Measurements from ENCODE around the gene C4orf36.

C4orf36 gene, protein sequence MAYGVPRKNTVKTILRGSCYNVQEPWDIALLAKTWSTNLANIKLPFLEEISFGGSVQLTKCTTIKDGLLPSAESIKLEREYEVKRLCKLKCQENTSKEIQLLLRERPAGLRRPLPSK

DNA sequence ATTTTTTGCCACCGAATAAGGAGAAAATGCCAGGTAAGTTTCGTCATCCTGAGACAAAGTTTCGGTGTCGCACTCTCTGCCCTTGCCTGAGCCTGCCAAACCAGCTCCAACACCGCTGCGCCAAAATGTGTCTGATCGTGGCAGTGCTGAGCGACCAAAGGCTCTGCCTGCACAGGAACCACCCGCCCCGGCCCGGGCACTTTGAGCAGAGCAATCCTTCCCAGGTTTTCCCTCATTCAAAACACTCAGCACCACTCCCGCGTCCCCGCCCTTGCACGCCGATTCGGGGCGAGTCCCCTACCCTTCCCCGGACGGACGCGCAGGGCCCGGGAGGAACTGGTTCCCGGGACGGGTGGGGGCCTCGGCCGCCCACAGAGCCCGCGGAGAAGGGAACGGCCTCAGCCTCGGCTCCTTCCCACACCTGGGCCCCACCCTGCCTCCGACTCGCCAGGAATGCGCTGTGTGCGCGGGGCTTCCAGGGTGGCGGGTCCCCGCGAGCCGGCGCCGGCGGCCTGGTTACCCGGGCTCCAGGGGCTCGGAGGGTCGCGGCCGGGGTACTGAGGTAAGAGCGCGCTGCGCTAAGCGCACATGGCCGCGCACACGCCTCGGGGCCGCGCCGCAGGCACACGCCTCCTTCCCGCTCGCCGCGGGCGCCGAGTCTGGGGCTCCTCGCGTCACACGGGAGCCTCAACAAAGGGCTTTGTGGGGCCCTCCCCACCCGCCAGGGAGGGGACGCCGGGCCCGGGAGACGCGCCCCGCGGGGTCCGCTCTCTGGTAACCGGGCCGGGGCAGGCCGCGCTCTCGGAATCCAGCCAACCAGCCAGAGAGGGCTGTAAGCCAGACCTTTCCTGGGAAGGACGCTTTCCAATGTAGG, at the start of gene C4orf36:
C4orf36 (minus strand) TSS at position 661 of the 874 bp plus-strand sequence. CDS start 902 bp downstream, outside the sequence.
- DNase-seq (ENCODE audit: low read depth in 2 of 3, low spot score in 2 of 3): peak in 1 of 3 experiments; percentile 20

DNA sequence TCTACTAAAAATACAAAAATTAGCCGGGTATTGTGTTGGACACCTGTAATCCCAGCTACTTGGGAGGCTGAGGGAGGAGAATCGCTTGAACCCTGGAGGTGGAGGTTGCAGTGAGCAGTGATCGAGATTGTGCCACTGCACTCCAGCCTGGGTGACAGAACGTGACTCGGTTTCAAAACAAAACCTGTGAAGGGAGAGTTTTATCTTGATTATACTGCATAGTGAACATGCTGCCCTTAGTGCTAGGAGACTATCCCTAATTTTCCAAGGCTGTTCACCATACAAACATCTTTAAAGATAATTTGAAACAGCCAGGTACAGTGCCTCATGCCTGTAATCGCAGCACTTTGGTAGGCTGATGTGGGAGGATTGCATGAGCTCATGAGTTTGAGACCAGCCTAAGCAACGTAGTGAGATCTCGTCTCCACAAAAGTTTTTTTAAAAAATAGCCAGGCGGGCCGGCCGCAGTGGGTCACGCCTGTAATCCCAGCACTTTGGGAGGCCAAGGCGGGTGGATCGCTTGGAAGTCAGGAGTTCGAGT, 48.8 kb upstream of the C4orf36 start:
- no peak for DNase-seq (ENCODE audit: low read depth in 2 of 3, low spot score in 2 of 3)

DNA sequence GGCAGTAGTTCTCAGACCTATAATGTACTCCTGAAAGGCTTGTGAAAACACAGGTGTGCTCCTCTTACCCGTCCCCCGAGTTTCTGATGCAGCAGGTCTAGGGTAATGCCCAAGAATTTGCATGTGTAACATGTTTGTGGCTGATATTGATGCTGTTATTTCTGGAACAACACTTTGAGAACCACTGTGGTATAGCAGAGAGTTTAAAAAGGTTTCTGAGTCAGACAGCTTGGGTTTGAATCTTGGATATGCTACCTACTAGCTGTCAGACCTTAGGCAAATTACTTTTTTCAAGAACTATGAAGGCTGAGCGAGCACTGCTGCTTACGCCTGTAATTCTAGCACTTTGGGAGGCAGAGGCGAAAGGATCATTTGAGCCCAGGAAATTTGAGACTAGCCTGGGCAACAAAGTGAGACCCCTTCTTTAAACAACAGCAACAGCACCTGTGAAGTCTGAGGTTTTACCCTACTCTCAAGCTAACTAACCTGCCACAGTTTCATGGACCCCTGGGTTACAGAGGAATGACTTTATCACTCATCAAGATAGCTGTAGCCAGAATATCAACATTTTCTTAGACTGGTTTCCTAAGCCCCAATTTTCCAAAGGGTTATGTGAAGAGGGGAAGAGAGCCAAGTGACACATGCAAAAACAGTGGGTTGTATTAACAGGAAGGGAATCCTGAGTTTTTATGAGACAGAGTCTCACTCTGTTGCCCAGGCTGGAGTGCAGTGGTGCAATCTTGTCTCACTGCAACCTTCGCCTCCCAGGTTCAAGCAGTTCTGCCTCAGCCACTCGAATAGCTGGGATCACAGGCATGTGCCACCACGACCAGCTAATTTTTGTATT, 47.7 kb upstream of the C4orf36 start:
- no peak for DNase-seq (ENCODE audit: low read depth in 2 of 3, low spot score in 2 of 3)

DNA sequence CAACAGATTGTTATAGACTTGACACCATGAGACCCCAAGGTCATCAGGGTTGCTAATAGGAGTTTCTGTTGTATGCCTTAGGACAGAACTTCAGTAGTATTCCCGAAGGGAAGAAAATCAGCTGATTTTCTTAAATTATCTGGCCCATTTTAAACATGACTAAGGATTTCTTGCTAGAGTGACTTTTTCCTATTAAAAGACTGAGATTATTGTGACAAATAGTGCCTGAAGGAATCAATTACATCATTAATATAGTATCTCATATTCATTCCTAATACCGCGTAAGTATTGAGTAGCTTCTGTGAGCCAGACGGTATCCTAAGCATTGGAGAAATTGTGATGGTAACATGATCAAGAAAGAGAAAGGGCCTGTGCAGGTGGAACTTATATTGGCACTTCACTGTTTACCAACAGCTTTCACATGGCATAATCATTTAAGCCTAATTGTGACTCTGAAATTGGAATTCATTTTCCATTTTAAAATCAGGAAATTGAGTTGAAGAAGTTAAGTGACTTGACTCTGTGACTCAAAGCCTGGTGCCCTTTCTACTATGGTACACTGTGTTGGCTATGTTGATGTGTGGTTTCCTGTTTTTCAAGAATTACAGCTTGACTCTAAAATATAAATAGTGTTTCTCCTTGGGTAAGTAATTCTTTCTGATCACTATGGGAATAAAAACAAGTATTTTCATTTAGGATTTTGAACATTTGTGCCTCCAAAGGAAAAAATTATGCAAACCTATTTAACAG, 46.7 kb upstream of the C4orf36 start:
- no peak for DNase-seq (ENCODE audit: low read depth in 2 of 3, low spot score in 2 of 3)

DNA sequence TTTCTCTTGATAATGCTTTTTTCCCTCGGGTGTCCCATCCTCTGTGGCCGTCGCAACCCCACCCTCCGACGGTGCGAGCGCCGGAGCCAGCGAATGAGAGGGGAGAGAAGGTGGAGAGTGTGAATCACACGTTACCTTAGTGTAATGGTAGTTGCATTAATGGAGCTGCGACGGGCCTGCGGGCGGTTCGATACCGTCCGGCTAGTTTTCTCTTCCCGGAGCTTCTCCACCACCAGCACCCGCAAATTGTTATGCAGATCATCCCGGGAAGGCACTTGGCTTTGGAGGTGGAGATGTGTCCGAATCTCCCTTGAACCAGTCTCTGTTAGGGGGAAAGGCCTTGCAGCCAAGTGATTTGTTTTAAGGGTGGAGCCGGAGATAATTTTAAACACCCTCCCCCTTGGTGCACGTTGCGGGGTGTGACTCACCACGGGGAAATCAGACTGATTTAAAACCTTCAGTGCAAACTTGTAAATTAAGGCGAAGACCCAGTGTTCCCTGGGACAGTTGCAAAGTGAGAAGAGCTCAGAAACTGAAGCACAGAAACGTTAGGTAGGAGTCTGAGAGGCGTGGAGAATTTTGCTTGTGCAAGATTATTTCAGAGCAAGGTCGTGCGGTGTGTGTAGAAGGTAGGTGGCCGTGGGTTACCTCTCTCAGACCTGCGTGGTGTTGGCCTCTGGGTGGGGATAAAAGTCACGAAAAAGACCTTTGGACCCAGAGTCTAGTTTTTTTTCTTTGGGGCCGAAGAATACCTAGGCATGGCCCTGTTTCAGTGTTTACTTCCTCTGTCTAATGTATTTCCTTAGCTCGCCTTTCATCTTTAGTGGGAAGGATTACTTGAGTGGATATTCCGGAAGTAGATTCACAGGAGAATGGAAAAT, 43.9 kb upstream of the C4orf36 start:
- DNase-seq (ENCODE audit: low read depth in 2 of 3, low spot score in 2 of 3): peak; percentile 51 to 58 (median 57)

DNA sequence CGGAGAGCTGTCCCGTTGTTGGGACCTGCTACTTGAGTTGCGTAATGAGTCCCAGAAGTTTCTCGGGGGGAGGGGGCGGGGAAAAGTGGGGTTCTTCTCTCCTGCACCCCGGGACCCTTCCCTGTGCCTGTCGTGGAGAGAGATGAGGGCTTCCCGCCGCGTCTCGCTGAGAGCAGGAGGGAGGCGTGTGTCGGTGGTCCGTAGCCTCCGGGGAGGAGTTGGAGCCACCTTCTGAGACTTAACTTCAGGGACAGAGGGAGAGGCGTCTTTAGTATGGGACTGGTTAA, 43.3 kb upstream of the C4orf36 start:
- peak in 1 of 3 experiments; percentile 33 for DNase-seq (ENCODE audit: low read depth in 2 of 3, low spot score in 2 of 3)

DNA sequence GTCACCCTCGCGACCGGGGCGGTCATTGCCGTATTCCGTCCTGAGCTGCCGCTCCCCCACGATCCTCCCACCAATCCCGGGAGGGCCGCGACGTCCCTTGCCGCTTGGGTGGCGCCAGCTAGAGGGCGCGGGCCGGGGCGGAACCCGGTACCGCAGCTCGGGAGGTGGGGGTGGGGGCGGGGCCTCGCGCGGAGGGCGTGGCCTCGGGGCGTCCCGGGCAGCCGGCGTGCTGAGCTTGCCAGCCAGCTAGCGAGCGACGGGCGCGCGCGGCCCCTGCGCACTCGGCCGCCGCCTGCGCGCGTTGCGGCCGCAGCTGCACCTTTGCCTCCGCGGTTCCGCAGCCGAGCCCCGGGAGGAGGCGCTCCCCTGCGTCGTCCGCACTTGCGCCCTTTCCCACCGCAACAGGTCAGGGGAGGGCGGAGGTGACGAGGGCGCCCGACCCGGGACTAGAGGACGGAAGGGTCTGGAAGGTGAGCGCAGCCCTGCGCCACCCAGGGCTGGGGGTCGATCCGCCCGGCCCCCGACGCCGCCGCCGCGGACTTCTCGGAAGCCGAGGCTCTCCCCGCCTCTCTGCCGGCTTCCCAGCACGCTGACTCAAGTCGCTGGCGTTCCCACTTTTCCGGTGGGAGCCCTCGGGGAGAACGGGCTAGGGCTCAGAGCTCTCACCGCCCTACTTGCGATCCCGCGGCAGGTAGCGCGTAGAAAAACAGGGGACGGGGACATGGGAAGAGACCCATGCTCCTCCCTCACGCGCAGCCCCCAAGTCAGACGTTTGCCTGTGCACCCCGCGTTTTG, 42.7 kb upstream of the C4orf36 start, which contains the start of gene AFF1:
AFF1 (plus strand) TSS at position 241 of the 795 bp plus-strand sequence. CDS start 13,523 bp downstream, outside the sequence.
- DNase-seq (ENCODE audit: low read depth in 2 of 3, low spot score in 2 of 3): peak; percentile 62 to 83 (median 75)

DNA sequence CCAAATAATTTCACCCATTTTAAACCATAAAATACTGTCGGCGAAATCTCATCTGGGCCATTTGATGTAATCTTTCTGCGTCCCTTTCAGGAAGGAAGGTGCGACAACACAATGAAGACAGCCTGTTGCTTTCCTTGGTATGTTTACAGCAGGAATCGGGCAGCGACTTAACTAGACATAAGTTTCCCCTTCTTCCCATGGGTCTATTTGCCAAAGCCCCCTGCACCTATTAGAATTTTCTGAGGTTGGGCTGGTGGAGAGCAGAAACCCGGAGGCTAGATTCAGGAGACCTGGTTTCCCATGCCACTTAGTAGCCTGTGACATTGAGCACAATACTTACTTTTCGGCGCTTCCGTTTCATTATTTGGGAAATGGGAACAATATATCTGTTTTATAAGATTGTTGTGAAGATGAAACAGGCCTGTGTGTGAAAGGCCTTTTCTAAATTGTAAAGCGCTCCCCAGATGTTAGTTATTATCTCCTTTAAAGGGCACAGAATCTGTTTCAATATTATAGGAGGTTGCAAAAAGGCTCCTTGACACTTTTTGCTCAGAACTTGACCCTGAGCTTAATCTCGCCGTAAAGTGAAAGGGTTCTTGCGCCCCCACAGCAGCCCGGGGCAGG, 42.0 kb upstream of the C4orf36 start:
- DNase-seq (ENCODE audit: low read depth in 2 of 3, low spot score in 2 of 3): no peak

DNA sequence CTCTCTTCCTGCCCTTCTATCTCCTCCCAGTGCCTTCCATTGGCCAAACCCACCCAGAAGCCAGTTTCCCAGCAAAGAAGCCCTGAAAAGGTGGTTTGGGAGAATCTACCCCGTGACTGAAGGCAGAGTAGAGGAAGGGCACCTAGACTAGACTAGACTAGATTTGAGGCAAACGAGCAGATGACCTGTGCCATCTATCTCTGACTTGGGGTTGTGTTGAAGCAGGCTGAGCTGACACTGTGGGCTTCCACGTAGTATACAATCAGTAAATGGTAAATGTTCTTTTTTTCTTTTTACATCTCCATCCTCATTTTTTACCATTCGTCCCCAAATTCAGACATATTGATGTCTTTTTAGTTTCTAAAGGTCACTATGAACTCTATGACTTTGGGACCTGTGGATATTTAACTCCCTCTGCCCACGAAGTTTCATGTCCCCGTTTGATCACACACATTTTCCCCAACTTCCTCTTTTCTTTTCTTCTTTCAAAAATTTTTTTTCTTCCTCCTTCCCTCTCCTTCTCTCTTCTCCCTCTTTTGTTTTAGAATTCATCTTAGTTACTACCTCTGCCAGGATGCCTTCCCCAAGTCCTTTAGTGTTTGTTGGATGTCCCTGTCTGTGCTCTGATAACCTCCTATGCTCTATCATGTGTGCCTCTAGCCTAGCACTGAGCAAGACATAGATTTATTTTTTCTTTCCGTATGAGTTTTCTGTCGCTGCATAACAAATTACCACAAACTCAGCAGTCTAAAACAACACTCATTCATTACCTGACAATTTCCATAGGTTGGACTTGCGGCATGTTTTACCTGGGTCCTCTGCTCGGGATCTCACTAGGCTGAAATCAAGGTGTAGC, 36.4 kb upstream of the C4orf36 start:
- DNase-seq (ENCODE audit: low read depth in 2 of 3, low spot score in 2 of 3): no peak

DNA sequence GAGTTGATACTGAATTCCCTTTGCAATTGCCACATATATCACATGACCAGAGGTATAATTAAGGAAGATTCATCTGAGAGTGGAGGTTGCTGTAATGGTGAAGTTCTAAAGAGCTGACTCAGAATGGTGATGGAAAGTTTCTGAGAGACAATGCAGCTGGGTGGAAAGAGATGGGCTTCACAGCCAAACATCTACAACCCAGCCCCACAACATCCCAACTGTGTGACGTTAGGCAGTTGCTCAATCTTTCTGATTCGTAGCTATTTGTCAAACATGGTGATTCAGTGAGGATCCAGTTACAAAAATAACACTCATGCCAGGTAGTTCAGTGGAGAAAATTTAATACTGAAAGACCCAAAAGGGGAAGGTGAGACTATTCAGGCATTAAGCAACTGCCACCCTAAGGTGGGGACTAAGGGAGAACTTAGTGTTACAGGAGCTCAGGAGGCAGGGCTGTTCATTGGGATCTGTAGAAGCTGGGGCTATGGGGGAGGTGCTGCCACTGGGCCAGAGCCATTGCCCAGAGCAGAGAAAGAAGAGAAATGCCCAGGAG, 35.7 kb upstream of the C4orf36 start:
- no peak for DNase-seq (ENCODE audit: low read depth in 2 of 3, low spot score in 2 of 3)

DNA sequence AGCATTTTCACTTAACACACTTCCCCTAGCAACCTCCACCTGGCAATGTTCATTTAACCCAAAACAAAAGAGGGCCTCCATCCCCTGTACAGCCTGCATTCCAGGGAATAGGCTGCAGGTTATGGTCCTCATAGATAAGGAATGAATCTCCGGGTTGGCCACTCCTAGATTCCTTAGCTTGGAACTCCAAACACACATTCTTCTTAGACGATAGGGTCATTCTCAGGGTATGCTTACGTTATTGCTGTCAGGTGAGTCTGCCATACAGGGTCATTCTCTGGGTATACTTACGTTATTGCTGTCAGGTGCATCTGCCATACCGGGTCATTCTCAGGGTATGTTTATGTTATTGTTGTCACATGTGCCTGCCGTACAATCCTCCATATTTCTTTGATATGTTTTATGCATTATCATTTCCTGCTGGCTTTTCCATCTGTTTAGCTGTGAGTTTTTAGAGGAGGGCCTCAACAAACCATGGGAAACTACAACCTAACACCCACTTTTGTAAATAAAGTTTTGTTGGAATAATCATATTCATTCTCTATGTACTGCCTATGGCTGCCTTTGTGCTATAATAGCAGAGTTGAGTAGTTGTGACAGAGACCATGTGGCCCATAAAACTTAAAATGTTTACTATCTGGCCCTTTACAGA, 34.3 kb upstream of the C4orf36 start:
- DNase-seq (ENCODE audit: low read depth in 2 of 3, low spot score in 2 of 3): no peak

DNA sequence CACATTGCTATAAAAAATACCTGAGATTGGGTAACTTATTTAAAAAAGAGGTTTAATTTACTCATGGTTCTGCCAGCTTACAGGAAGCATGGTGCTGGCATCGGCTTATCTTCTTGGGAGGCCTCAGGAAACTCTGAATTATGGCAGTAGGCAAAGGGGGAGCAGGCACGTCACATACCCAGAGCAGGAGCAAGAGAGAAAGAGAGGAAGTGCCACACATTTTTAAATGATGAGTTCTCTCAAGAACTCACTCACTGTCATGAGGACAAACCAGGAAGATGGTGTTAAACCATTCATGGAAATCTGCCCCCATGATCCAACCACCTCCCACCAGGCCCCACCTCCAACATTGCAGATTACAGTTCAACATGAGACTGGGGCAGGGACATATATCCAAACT, 32.6 kb upstream of the C4orf36 start:
- no peak for DNase-seq (ENCODE audit: low read depth in 2 of 3, low spot score in 2 of 3)

DNA sequence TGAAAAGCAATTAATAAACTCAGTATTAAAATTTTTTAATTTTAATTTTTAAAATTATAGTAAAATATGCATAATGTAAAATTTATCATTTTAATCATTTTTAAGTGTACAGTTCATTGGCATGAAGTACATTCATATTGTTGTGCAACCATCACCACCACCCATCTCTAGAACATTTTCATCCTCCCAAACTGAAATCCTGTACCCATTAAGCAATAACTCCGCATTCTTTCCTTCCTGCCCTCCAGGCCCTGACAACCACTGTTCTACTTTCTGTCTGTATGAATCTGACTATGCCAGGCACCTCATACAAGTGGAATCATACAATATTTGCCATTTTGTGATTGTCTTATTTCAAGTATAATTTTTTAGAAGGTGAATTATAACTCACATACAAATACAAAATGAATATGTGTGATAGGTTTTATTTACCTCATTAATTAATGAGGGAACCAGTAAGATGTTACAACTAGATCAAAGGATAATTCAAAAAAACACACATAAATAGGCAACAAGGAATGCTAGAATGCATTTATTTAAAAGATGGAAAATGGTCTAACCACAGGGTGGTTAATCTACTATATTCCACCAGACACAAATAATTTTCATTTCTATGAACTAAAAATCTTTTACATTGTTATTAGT, 29.5 kb upstream of the C4orf36 start:
- no peak for DNase-seq (ENCODE audit: low read depth in 2 of 3, low spot score in 2 of 3)

DNA sequence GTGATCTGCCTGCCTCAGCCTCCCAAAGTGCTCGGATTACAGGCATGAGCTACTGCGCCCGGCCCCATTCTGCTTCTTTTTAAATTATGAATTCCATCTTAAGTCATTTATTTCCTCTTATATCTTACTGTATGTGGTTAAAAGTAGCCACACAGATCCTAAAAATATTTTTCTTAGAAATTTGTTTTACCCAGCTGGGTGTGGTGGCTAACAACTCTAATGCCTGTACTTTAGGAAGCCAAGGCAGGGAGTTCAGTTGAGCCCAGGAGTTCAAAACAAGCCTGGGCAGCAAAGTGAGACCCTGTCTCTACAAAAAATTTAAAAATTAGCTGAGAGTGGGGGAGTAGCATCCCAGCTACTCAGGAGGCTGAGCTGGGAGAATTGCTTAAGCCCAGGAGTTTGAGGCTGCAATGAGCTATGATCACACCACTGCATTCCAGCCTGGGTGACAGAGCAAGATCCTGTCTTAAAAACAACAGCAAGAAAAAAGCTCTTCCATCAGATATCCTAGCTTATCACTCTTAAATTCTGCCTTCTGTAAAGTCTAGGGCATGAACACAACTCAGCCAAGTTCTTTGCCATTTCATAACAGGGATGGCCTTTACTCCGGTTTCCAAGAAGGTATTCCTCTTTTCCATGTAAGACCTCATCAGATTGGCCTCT, 27.5 kb upstream of the C4orf36 start:
- no peak for DNase-seq (ENCODE audit: low read depth in 2 of 3, low spot score in 2 of 3)

DNA sequence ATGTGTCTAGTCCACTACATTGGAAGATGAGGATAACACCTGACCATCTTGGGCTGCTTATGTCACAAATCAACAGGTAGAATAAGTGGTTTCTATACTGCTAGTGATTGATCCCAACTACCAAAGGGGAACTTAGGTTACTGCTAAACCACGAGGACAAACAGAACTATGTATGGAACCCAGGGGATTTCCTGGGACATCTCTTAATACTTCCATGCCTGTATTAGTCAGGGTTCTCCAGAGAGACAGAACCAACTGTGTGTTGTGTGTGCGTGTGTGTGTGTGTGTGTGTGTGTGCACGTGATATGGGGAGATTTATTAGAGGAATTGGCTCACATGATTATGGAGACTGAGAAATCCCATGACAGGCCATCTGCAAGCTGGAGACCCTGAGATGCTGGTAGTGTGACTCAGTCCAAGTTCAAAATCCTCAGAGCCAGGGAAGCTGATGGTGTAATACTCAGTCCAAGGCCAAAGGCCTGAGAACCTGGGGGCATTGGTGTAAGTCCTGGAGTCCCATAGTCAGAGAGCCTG, 26.4 kb upstream of the C4orf36 start:
- DNase-seq (ENCODE audit: low read depth in 2 of 3, low spot score in 2 of 3): no peak

Data from activated CD8-positive, alpha-beta memory T cell treated with anti-CD3 and anti-CD28 coated beads for 48 hours (primary cell).